Stimulated activated naive CD8-positive, alpha-beta T cell treated with anti-CD3 and anti-CD28 coated beads, Interleukin-15, amount 100 ng/mL, for 72 hours (primary cell): ENCODE results near the gene CLCA4.

ENCODE experiments used
- ATAC-seq: fragments of 150-1000 bp; cut with Tn5 transposase; 2 replicates; pipeline ENCODE4 v1.10.0; 2021; ENCODE audit warnings: mild to moderate bottlenecking, moderate library complexity
- DNase-seq, 2 donors: peaks; one replicate each; pipeline ENCODE4 v3.0.0; 2021 to 2022
- H3K27ac Mint-ChIP-seq, 2 donors: one replicate each; pipeline ENCODE4 v1.8.0; 2022; ENCODE audit warnings: mild to moderate bottlenecking in 2 of 2, mixed read lengths in 2 of 2, moderate library complexity in 2 of 2
- H3K27me3 Mint-ChIP-seq: one replicate; pipeline ENCODE4 v1.8.0; 2022; ENCODE audit warnings: mixed read lengths
- H3K4me1 Mint-ChIP-seq: one replicate; pipeline ENCODE4 v1.8.0; 2022; ENCODE audit warnings: mild to moderate bottlenecking, mixed read lengths
- H3K4me3 Mint-ChIP-seq, 2 donors: one replicate each; pipeline ENCODE4 v1.8.0; 2022; ENCODE audit warnings: mild to moderate bottlenecking in 2 of 2, mixed read lengths in 2 of 2, moderate library complexity in 1 of 2
- H3K9me3 Mint-ChIP-seq, 2 donors: one replicate each; pipeline ENCODE4 v1.8.0; 2022; ENCODE audit warnings: mixed read lengths in 2 of 2

Gene CLCA4

DNA sequence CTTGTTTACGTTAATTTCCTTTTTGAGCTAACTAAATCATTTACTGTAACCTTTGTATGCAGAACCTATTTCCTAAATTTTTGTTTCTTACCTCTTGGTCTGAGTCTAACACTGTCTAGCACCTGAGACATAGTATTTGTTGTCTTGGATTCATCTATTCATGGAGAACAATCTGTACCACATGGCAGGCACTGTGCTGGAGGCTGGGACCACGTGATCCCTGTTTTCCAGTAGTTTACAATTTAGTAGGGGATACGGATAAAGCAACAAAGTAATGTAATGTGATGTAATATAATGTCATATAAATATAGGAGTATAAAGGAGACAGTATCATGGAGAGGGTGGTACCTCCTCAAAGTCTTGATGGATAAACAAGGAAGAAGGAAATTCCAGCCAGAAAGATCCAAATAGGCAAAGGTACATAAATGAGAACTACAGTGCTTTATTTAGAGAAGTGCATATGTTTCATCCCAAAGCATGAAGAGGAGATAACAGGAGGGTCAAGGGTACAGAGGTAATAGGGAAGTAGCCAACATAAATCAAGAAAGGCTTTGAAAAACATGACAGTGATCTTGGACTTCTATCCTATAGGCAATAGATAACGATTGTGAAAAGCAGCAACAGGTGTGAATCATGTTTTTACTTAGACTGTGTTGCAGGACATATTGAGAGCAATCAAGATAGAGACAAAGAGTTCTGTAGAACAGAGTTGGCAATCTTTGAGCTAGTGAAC lies 25.9 kb upstream of the CLCA4 start:
- Mint-ChIP-seq H3K27ac (no peak overlapping the region), H3K9me3 (no peaks in the 10 kb centered on the region), H3K27me3 (no peaks in the 10 kb centered on the region), H3K4me1 (no peaks in the 10 kb centered on the region), H3K4me3 (no peak overlapping the region)
- no peak for ATAC-seq
- DNase-seq: no peak

DNA sequence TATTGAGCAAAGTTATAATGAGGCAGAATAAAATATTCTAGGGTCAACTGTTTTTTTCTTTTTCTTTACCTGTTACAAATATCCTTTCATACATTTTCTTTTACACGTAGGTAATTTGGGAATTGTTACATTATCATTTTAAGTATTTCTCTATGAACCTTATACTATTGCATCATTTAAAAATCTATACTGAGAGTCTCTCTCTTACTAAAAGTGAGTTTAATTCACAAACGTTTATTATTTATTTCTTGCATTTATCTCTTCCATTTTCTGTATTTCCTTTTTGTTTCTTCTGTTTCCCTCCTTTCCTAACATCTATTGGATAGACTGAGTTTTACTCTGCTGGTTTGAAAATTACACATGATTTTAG lies 25.4 kb upstream of the CLCA4 start:
- Mint-ChIP-seq H3K27me3 (no peaks in the 10 kb centered on the region), H3K9me3 (no peaks in the 10 kb centered on the region), H3K4me1 (no peaks in the 10 kb centered on the region), H3K27ac (no peak overlapping the region), H3K4me3 (no peak overlapping the region)
- DNase-seq (no peak), ATAC-seq (no peak)

DNA sequence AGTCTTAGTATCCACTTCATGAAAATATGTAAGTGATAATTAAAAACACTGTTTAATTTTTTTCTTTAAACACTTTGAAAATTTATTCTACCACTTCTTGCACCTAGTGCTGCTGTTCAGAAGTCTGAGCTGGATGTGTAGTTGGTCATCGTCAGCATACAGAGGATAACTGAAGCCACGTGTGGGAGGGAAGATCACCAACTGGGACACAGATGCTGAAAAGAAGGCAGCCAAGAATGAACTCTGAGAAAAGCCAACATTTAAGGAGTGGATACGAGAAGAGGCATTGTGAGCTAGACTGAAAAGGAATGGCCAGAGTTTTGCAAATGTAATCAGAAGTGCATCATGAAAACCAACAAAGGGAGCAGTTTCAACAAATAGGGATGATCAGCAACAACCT lies 24.6 kb upstream of the CLCA4 start:
- H3K4me3 Mint-ChIP-seq: no peak overlapping the region
- no peak overlapping the region for H3K27ac Mint-ChIP-seq
- ATAC-seq: no peak
- H3K9me3 Mint-ChIP-seq: no peaks in the 10 kb centered on the region
- no peaks in the 10 kb centered on the region for H3K27me3 Mint-ChIP-seq
- H3K4me1 Mint-ChIP-seq: no peaks in the 10 kb centered on the region
- DNase-seq: no peak

DNA sequence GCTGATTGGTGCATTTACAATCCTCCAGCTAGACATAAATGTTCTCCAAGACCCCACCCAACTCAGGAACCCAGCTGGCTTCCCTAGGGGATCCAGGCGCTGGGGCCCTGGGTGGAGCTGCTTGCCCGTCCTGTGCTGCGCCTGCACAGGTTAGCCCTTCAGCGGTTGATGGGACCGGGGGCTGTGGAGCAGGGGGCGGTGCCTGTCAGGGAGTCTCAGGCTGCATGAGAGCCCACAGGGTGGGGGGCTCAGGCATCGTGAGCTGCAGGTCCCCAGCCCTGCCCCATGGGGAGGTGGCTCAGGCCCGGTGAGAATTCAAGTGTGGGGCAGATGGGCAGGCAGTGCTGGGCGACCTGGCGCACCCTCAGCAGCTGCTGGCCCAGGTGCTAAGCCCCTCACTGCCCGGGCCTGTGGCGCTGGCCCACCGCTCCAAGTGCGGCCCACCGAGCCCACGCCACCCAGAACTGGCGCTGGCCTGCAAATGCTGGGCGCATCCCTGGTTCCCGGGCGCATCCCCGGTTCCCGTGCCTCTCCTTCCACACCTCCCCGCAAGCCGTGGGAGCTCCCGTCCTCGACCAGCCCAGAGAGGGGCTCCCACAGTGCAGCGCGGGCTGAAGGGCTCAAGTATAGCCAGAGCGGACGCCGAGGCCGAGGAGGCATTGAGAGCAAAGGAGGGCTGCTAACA lies 23.1 kb upstream of the CLCA4 start:
- Mint-ChIP-seq H3K27me3 (no peaks in the 10 kb centered on the region), H3K9me3 (no peaks in the 10 kb centered on the region), H3K27ac (no peak overlapping the region), H3K4me3 (no peak overlapping the region), H3K4me1 (no peaks in the 10 kb centered on the region)
- no peak for DNase-seq
- peak; percentile 49 for ATAC-seq

DNA sequence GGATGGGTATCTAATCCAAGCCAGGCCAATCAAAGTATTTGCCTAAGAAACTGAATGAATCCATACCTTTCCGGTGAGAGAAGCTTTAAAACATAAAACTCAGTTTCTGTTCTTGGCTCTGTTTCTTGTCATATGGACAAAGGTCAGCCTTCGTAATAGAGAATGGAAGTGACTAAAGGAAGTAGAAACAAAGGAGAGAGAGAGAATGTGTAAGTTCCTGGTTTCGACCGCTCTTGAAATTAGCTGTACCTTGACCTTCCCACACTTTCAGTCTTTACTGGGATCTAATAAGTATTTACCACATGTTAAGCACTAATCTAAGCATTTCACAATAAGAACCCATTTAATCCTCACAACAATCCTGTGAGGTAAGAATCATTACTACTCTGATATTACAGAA lies 19.6 kb upstream of the CLCA4 start:
- Mint-ChIP-seq H3K27me3 (peaks cover 2% of the 10 kb centered on the region), H3K9me3 (no peaks in the 10 kb centered on the region), H3K27ac (no peak overlapping the region), H3K4me3 (no peak overlapping the region), H3K4me1 (no peaks in the 10 kb centered on the region)
- no peak for DNase-seq
- no peak for ATAC-seq

DNA sequence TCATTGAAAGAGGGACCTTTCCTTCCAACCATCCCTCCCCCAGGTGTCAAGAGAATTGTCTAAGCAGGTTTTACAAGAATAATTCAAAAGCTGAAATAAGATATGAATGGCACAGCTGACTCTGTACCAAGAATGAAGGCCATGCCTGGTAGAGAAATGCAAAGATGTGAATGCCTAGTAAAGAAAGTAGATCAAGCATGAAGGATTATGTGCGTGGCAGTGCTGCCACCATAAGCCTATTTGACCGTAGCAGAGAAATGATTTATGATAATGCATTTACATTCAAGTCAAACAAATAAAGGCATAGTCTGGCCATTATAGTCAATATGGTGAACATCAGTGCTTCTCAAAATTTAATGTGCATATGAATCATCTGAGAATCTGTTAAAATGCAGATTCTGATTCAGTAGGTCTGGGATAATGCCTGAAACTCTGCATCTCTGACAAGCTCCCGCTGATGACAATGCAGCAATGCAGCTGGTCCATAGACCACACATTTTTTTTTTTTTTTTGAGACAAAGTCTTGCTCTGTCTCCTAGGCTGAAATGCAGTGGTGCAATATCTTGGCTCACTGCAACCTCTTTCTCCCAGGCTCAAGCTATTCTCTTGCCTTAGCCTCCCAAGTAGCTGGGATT lies 16.6 kb upstream of the CLCA4 start:
- no peaks in the 10 kb centered on the region for H3K9me3 Mint-ChIP-seq

DNA sequence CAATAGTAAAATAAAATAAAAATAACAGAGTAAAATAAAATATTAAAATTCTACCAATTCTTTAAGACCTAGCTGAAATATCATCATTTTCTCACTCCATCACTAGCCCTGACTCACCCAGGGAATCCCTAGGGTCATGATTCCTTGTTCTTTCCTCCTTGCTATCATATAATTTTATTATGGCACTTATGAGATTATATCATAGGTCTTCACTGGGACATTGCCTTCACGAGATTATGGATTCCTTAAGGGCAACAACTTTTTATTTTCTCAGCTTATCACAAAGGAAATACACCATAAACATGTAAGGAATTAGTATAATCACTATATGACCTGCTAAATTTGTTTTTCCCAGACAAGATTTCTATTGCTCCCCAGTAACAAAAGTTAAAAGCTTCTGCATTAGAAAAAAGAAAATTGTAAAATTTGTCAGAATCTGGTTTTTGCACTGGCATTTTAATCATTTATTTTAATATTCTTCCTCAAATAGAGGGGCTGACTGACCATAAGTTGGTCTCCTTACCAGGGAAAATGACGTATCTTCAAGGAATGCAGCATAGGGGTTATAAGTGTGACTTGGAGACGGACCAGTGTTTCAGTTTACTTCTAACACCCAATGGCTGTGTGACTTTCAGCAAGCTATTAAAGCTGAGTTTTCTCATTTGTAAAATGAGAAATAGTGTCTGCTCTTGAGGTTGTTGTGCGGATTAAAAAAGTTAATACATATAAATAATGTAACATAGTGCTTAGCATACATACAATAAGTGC lies 8.8 kb upstream of the CLCA4 start:
- H3K27me3 Mint-ChIP-seq: peaks cover 34% of the 10 kb centered on the region
- no peaks in the 10 kb centered on the region for H3K4me1 Mint-ChIP-seq
- ATAC-seq (no peak), DNase-seq (no peak)
- no peak overlapping the region for H3K27ac Mint-ChIP-seq
- no peak overlapping the region for H3K4me3 Mint-ChIP-seq
- H3K9me3 Mint-ChIP-seq: no peaks in the 10 kb centered on the region

More for the DNA sequence above, 16.6 kb upstream of the CLCA4 start:
- ATAC-seq (no peak), DNase-seq (no peak)
- peaks cover 22% of the 10 kb centered on the region for H3K27me3 Mint-ChIP-seq
- H3K27ac Mint-ChIP-seq: no peak overlapping the region
- H3K4me3 Mint-ChIP-seq: no peak overlapping the region
- no peaks in the 10 kb centered on the region for H3K4me1 Mint-ChIP-seq

DNA sequence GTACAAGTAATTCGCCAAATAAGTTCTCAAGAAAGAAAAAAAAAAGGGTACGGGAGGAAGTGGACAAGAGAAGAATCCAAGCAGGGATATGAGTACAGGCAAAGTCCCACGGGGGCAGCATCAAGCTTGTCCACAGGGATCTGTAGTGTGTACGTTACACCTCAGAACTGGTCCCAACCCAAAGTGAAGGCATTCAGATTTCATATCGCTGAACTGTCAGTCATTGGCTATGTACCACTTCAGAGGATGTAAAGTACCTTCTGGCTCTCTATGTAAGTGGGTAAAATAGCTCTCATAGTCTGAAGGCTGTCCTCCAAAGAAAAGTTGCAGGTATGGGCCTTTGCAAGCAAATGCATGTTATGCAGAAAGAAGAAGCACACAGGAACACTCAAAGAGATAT lies 8.1 kb upstream of the CLCA4 start:
- Mint-ChIP-seq H3K4me3 (no peak overlapping the region), H3K27me3 (peaks cover 30% of the 10 kb centered on the region), H3K4me1 (no peaks in the 10 kb centered on the region)

DNA sequence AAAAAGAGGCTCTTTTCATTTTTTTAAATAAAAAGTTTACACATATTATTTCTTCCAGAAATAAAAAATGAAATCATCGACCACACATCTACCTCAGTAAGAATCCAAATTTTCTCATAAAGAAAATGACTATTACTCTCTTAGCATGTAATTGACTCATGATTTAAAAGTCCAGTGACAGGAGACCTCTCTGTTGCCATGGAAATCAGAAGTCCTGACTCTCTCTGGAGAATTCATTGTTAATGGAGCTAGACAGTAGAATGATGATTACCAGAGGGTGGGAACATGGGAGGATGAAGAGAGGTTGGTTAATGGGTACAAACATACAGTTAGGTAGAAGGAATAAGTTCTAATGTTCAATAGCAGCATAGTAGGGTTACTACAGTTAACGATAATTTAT lies 5.0 kb upstream of the CLCA4 start:
- peaks cover 0 to 4% of the 10 kb centered on the region in 2 donors for H3K9me3 Mint-ChIP-seq
- ATAC-seq: no peak
- DNase-seq: no peak
- H3K4me1 Mint-ChIP-seq: no peaks in the 10 kb centered on the region
- no peak overlapping the region for H3K27ac Mint-ChIP-seq
- no peak overlapping the region for H3K4me3 Mint-ChIP-seq
- H3K27me3 Mint-ChIP-seq: peaks cover 10% of the 10 kb centered on the region

More for the DNA sequence above, 8.1 kb upstream of the CLCA4 start:
- no peak overlapping the region for H3K27ac Mint-ChIP-seq
- no peaks in the 10 kb centered on the region for H3K9me3 Mint-ChIP-seq
- DNase-seq: no peak
- ATAC-seq: no peak

DNA sequence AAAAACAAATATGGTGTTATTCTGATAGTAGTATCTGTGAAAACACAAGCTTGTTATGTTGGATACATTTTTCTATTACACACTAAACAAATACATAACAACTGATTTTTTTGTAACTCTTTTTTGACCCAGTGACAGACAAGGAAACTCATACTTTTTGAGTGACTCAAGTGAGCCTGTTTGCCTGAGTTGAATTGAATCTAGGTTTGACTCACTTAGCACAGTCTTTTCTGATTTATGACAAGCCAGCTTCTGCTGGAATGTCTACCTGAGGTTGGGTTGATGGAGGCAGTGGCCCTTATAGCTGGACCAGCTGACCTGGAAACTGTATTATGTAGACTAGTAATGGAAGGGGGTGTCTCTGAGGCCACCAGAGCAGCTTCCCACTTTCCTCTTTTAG lies 4.2 kb upstream of the CLCA4 start:
- DNase-seq: no peak
- peaks cover 0 to 4% of the 10 kb centered on the region in 2 donors for H3K9me3 Mint-ChIP-seq
- no peak overlapping the region for H3K4me3 Mint-ChIP-seq
- H3K27ac Mint-ChIP-seq: no peak overlapping the region
- peaks cover 7% of the 10 kb centered on the region for H3K27me3 Mint-ChIP-seq
- ATAC-seq: no peak
- no peaks in the 10 kb centered on the region for H3K4me1 Mint-ChIP-seq

DNA sequence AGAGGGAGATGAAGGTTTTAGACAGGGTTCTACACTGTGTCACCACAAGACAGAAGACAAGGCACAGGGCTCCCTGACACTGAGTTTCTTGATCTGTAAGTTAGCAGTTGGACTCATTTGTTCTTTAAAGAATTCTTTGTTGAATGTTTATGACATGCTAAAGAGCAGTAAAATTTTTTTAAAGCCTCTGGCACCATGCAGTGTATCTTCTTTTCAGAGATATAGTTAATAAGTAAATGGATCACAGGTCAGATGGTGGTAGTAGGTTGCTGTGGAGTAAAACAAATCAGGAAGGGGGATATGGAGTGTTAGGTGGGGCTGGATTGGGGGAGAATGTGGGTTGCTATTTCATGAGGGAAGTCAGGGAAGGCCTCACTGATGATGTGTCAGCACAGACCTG lies 2.0 kb downstream of the CLCA4 start:
- no peaks in the 10 kb centered on the region for H3K4me1 Mint-ChIP-seq
- no peak overlapping the region for H3K4me3 Mint-ChIP-seq
- H3K9me3 Mint-ChIP-seq: peaks cover under 1 to 4% of the 10 kb centered on the region in 2 donors
- ATAC-seq (no peak), DNase-seq (no peak)
- no peak overlapping the region for H3K27ac Mint-ChIP-seq
- H3K27me3 Mint-ChIP-seq: no peaks in the 10 kb centered on the region

DNA sequence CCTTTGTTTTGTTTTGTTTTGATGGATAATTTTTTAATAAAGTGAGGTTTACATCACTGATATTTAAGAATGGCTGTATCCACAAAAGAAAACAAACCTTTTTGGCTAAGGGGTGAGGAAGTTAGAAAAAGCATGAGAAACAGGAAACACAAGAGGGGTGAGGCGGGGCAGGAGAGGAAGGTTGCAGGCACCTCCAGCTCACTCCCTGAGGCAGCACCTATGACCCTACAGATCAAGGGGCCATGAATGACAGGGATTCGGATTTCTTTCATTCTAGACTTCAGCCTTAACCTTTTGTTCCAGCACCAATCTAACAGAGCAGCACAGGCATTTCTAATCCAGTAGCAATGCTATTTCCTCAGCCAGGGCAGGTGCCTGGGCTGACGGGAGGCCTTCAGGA lies 4.4 kb downstream of the CLCA4 start:
- no peak overlapping the region for H3K27ac Mint-ChIP-seq
- H3K9me3 Mint-ChIP-seq: peaks cover 0 to 6% of the 10 kb centered on the region in 2 donors
- no peaks in the 10 kb centered on the region for H3K4me1 Mint-ChIP-seq
- DNase-seq (no peak), ATAC-seq (no peak)
- peaks cover 9% of the 10 kb centered on the region for H3K27me3 Mint-ChIP-seq
- no peak overlapping the region for H3K4me3 Mint-ChIP-seq

DNA sequence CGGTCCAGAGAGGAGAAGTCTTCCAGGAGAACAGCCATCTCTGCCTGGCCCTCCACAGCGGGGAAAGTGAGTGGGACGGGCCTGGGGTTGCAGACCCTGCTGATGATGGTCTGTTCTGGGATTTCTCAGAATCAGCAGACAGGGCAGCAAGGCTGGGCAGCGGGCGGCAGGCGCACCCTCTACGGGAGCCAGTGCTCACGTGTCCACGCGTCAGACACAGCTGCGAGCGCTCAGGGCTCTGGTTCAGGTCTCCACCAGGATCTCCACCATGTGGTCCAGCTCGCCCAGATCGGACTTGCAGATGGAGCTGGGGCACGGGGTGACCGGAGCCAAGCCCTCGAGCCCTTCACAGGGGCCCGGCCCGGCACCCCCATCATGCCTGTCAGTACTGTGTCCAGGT lies 5.5 kb downstream of the CLCA4 start:
- H3K27me3 Mint-ChIP-seq: peaks cover 18% of the 10 kb centered on the region
- no peaks in the 10 kb centered on the region for H3K4me1 Mint-ChIP-seq
- H3K9me3 Mint-ChIP-seq: peaks cover 8 to 17% of the 10 kb centered on the region in 2 donors
- no peak overlapping the region for H3K27ac Mint-ChIP-seq
- no peak overlapping the region for H3K4me3 Mint-ChIP-seq
- ATAC-seq (no peak), DNase-seq (no peak)

DNA sequence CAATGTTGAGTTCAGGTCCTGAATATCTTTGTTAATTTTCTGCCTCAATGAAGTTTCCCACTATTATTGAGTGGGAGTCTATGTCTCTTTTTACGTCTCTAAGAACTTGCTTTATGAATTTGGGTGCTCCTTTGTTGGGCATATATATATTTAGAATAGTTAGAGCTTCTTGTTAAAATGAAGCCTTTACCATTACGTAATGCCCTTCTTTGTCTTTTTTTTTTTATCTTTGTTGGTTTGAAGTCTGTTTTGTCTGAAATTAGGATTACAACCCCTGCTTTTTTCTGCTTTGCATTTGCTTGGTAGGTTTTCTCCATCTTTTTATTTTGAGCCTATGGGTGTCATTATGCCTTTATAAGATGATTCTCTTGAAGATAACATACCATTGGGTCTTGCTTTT lies 10.9 kb downstream of the CLCA4 start:
- no peak overlapping the region for H3K4me3 Mint-ChIP-seq
- DNase-seq (no peak), ATAC-seq (no peak)
- H3K9me3 Mint-ChIP-seq: peaks cover 19 to 36% of the 10 kb centered on the region in 2 donors
- H3K4me1 Mint-ChIP-seq: no peaks in the 10 kb centered on the region
- H3K27me3 Mint-ChIP-seq: peaks cover 32% of the 10 kb centered on the region
- H3K27ac Mint-ChIP-seq: no peak overlapping the region

DNA sequence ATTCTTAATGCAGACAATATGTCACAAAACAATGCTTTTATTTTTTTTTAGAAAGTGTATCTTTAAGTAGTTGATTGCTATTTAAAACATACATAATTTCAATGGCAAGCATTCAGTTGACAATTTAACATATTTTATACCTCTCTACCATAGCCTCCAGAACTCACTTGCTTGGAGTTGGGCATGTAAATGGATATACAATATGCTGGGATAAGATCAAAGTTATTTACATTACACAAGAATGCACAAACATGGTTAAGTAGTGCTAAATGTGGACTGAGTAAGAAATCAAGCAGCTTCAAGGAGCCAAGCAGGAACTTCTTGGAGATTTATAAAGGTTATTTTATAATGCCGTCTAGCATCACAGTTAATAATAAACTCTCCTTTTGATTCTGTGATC lies 17.0 kb downstream of the CLCA4 start:
- ATAC-seq (no peak), DNase-seq (no peak)
- Mint-ChIP-seq H3K9me3 (peaks cover 5% of the 10 kb centered on the region in 2 donors), H3K27me3 (peaks cover 14% of the 10 kb centered on the region), H3K4me3 (no peak overlapping the region), H3K27ac (no peak overlapping the region), H3K4me1 (no peaks in the 10 kb centered on the region)

DNA sequence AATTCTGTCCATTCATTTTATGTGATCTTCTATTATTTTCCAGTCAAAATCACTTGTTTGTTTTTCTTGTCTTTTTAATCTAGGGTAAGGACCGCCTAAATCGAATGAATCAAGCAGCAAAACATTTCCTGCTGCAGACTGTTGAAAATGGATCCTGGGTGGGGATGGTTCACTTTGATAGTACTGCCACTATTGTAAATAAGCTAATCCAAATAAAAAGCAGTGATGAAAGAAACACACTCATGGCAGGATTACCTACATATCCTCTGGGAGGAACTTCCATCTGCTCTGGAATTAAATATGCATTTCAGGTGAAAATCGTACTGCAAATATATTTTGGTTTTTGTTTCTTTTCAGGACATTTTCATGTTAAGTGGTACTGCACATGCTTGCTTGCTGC lies 20.5 kb downstream of the CLCA4 start:
- Mint-ChIP-seq H3K27me3 (no peaks in the 10 kb centered on the region), H3K4me1 (no peaks in the 10 kb centered on the region), H3K9me3 (no peaks in the 10 kb centered on the region), H3K27ac (no peak overlapping the region), H3K4me3 (no peak overlapping the region)
- ATAC-seq: no peak
- no peak for DNase-seq
